Activated naive CD8-positive, alpha-beta T cell treated with anti-CD3 and anti-CD28 coated beads, Interleukin-2, amount 50 U/mL, for 24 hours (primary cell): ENCODE results near the gene MLST8.
"Not testable (repeated sequence)": the region's sequence is repeated elsewhere in the genome, so short reads cannot be mapped to it uniquely, and the experiment has no call there.

Source experiments
- ATAC-seq: fragments of 150-1000 bp; cut with Tn5 transposase; one replicate; pipeline ENCODE4 v1.10.0; 2021
- DNase-seq: peaks from one replicate; pipeline ENCODE4 v3.0.0; 2021
- H3K27ac Mint-ChIP-seq: one replicate; pipeline ENCODE4 v1.8.0; 2021; ENCODE audit warnings: mild to moderate bottlenecking, mixed read lengths
- H3K27me3 Mint-ChIP-seq: one replicate; pipeline ENCODE4 v1.8.0; 2021; ENCODE audit warnings: mixed read lengths
- H3K36me3 Mint-ChIP-seq: one replicate; pipeline ENCODE4 v1.8.0; 2021; ENCODE audit warnings: low read depth, mixed read lengths
- H3K4me1 Mint-ChIP-seq: one replicate; pipeline ENCODE4 v1.8.0; 2021; ENCODE audit warnings: mixed read lengths
- H3K4me3 Mint-ChIP-seq: one replicate; pipeline ENCODE4 v1.8.0; 2021; ENCODE audit warnings: mild to moderate bottlenecking, moderate library complexity, mixed read lengths
- H3K9me3 Mint-ChIP-seq: one replicate; pipeline ENCODE4 v1.8.0; 2021; ENCODE audit warnings: mixed read lengths

The MLST8 gene

GRCh38 chr16:2191446-2191706, 13.9 kb upstream of the MLST8 start:
- H3K9me3 Mint-ChIP-seq = no peaks in the 10 kb centered on the region
- no peak overlapping the region for H3K27ac Mint-ChIP-seq
- ATAC-seq (no peak), DNase-seq (no peak)
- peaks cover 4% of the 10 kb centered on the region for H3K4me1 Mint-ChIP-seq
- no peak overlapping the region for H3K4me3 Mint-ChIP-seq
- no peaks in the 10 kb centered on the region for H3K36me3 Mint-ChIP-seq
- peaks cover 10% of the 10 kb centered on the region for H3K27me3 Mint-ChIP-seq

GRCh38 chr16:2194166-2194834, 11.0 kb upstream of the MLST8 start:
- DNase-seq (no peak), ATAC-seq (no peak)
- no peak overlapping the region for H3K4me3 Mint-ChIP-seq

GRCh38 chr16:2194852-2195321, 10.4 kb upstream of the MLST8 start:
- Mint-ChIP-seq H3K36me3 (no peaks in the 10 kb centered on the region), H3K4me3 (peak overlapping the region; percentile 4), H3K4me1 (peaks cover 6% of the 10 kb centered on the region), H3K9me3 (no peaks in the 10 kb centered on the region), H3K27ac (no peak overlapping the region), H3K27me3 (peaks cover 32% of the 10 kb centered on the region)
- peak; percentile 39 for DNase-seq
- peak; percentile 73 for ATAC-seq

More at GRCh38 chr16:2194166-2194834, 11.0 kb upstream of the MLST8 start:
- Mint-ChIP-seq H3K27ac (no peak overlapping the region), H3K27me3 (peaks cover 32% of the 10 kb centered on the region), H3K36me3 (no peaks in the 10 kb centered on the region), H3K4me1 (peaks cover 6% of the 10 kb centered on the region), H3K9me3 (no peaks in the 10 kb centered on the region)

GRCh38 chr16:2195322-2196161, 9.7 kb upstream of the MLST8 start:
- Mint-ChIP-seq H3K27me3 (peaks cover 35% of the 10 kb centered on the region), H3K4me1 (peaks cover 6% of the 10 kb centered on the region), H3K36me3 (no peaks in the 10 kb centered on the region), H3K27ac (no peak overlapping the region), H3K9me3 (no peaks in the 10 kb centered on the region), H3K4me3 (peak overlapping the region; percentile 4)
- DNase-seq = no peak
- no peak for ATAC-seq

GRCh38 chr16:2196162-2196980, 8.9 kb upstream of the MLST8 start, which contains the start of gene CASKIN1:
TSS of gene CASKIN1 (minus strand) at chr16:2196605. CDS start at chr16:2196432, 173 bp downstream.
- Mint-ChIP-seq H3K4me3 (peak within 1 kb of the TSS; percentile 29), H3K9me3 (no peaks in the 10 kb centered on the region), H3K4me1 (peaks cover 6% of the 10 kb centered on the region), H3K27ac (no peak within 1 kb of the TSS), H3K27me3 (peaks cover 35% of the 10 kb centered on the region), H3K36me3 (no peaks in the 10 kb centered on the region)
- ATAC-seq (peak; percentile 26), DNase-seq (no peak)

DNA sequence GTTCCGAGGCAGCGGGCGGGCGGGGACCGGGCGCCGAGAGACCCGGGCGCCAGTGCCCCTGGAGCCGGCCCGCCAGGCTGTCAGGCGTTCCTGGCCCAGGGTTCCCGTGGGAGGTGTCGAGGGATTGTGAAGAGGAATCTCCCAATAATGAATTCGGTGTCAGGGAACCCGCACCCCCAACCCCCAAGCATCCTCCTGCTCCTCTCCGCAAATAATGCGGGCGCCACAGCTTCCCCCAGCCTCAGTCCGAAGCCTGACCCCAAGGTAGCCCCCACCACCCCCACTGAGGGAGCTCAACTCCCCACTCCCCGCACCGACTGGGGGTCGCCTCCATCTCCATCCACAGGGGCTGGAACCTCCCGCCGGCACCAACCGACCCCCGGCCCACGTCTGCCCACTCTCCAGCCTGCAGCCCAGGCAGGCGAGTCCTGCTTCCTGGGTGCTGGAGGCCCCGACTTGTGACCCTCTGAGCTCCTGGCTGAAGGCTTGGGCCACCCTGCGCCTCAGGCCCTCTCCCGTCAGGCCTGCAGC, 8.2 kb upstream of the MLST8 start:
- no peak for DNase-seq
- ATAC-seq = no peak
- no peak overlapping the region for H3K27ac Mint-ChIP-seq
- H3K9me3 Mint-ChIP-seq = no peaks in the 10 kb centered on the region
- H3K4me1 Mint-ChIP-seq = peaks cover 6% of the 10 kb centered on the region
- no peaks in the 10 kb centered on the region for H3K36me3 Mint-ChIP-seq
- H3K27me3 Mint-ChIP-seq = peaks cover 35% of the 10 kb centered on the region
- peak overlapping the region; percentile 29 for H3K4me3 Mint-ChIP-seq

- Mint-ChIP-seq H3K9me3 (no peaks in the 10 kb centered on the region), H3K4me1 (peaks cover 6% of the 10 kb centered on the region), H3K27ac (no peak overlapping the region), H3K4me3 (peak overlapping the region; percentile 32), H3K27me3 (peaks cover 35% of the 10 kb centered on the region), H3K36me3 (no peaks in the 10 kb centered on the region)
- no peak for DNase-seq
- ATAC-seq = no peak
Observed at GRCh38 chr16:2197765-2198164, 7.5 kb upstream of the MLST8 start.

- H3K9me3 Mint-ChIP-seq = no peaks in the 10 kb centered on the region
- ATAC-seq = no peak
- no peaks in the 10 kb centered on the region for H3K36me3 Mint-ChIP-seq
- H3K27ac Mint-ChIP-seq = no peak overlapping the region
- H3K4me3 Mint-ChIP-seq = peak overlapping the region; percentile 32
- peaks cover 6% of the 10 kb centered on the region for H3K4me1 Mint-ChIP-seq
- no peak for DNase-seq
- peaks cover 35% of the 10 kb centered on the region for H3K27me3 Mint-ChIP-seq
Observed at GRCh38 chr16:2198283-2198682, 7.0 kb upstream of the MLST8 start.

GRCh38 chr16:2199095-2199494, 6.2 kb upstream of the MLST8 start:
- H3K27ac Mint-ChIP-seq = no peak overlapping the region
- DNase-seq = no peak
- H3K27me3 Mint-ChIP-seq = peaks cover 35% of the 10 kb centered on the region

DNA sequence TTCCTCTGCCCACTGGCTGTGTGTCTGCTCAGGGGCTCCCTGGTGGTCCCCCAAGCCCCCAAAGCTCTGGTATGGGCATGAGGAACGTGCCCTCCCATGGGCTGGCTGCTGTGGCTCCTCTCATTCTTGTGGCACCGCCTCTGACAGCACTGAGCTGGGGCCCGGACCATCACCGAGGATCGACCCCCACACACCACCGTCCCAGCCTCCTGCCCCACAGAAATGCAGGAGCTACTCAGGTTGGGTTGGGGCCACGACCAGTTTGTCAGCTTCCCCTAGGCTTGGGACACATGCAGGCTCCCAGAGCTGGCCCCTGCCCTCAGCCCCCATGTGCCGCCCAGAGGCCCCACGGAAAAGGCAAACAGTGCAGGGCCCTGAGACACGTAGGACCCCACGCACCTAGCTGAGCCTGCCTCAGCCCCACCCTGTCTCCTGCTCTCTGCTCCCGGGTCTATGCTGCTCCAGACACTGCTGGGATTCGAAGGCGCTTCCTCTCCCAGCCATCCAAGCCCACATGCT, 5.6 kb upstream of the MLST8 start:
- no peak for DNase-seq
- Mint-ChIP-seq H3K9me3 (no peaks in the 10 kb centered on the region), H3K4me1 (peaks cover 14% of the 10 kb centered on the region), H3K27ac (no peak overlapping the region), H3K36me3 (no peaks in the 10 kb centered on the region), H3K27me3 (peaks cover 30% of the 10 kb centered on the region), H3K4me3 (no peak overlapping the region)
- ATAC-seq = no peak

More at GRCh38 chr16:2199095-2199494, 6.2 kb upstream of the MLST8 start:
- H3K36me3 Mint-ChIP-seq = no peaks in the 10 kb centered on the region
- no peaks in the 10 kb centered on the region for H3K9me3 Mint-ChIP-seq
- H3K4me1 Mint-ChIP-seq = peaks cover 8% of the 10 kb centered on the region
- no peak for ATAC-seq
- no peak overlapping the region for H3K4me3 Mint-ChIP-seq

DNA sequence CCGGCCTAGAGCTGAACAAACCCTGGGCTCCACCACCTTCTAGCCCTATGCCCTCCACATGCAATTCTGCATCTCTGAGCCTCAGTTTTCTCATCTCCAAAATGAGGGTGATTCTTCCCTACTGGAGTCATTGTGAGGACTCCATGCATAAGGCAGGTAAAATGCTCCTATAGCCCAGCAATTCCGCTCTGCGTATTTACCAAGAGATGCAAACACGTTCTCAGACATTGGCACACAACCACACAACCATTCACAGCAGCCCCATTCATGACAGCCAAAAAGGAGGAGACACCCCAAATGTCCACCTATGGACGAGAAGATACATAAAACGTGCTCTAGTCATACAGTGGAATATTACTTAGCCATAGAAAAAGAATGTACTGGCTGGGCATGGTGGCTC, 4.9 kb upstream of the MLST8 start:
- Mint-ChIP-seq H3K4me3 (no peak overlapping the region), H3K9me3 (no peaks in the 10 kb centered on the region), H3K27me3 (peaks cover 26% of the 10 kb centered on the region), H3K36me3 (no peaks in the 10 kb centered on the region), H3K4me1 (peaks cover 11% of the 10 kb centered on the region), H3K27ac (no peak overlapping the region)
- no peak for DNase-seq
- no peak for ATAC-seq

GRCh38 chr16:2203119-2203688, 2.0 kb upstream of the MLST8 start:
- ATAC-seq, H3K9me3 Mint-ChIP-seq, DNase-seq: not testable (repeated sequence)
- Mint-ChIP-seq H3K4me1 (peaks cover 25% of the 10 kb centered on the region), H3K36me3 (peaks cover 17% of the 10 kb centered on the region), H3K27me3 (peaks cover 12% of the 10 kb centered on the region), H3K4me3 (peak overlapping the region; percentile 36), H3K27ac (peak overlapping the region; percentile 14)

DNA sequence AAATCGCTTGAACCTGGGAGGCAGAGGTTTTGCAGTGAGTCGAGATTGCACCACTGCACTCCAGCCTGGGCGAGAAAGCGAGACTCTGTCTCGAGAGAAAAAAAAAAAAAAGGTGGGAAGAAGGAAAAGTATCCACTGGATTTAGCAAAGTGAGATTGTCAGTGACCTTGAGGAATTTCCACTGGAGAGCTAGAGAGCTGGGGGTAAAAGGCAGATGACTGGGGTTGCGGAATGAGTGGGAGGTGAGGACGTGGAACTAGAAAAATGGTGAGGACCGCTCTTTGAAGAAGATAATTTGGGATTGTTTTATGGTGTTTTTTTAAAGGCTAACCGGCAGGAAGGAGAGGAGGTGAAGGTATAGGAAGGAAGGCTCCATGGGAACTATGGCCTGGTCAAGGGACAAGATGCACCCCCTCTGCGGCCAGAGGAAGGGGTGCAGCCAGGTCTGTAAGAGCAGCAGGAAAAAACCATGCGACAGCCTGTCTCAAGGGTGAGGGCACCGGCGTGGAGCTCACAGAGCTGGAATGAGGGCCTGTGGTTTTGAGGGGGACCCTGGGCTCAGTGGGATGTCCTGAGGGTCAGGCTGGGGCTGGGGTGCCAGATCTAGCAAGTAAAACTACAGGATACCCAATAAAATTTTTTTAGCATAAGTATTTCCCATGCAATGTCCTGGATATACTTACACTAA, 694 bp upstream of the MLST8 start:
- Mint-ChIP-seq H3K4me3 (peak overlapping the region; percentile 87), H3K36me3 (peaks cover 18% of the 10 kb centered on the region), H3K27me3 (peaks cover 3% of the 10 kb centered on the region), H3K4me1 (peaks cover 25% of the 10 kb centered on the region), H3K9me3 (no peaks in the 10 kb centered on the region), H3K27ac (peak overlapping the region; percentile 78)
- DNase-seq = no peak
- no peak for ATAC-seq
